22Rv1 (cell line): ENCODE results near the gene KRTDAP.

ENCODE experiments used
- ZFX ChIP-seq: fragments of 450-650 bp; IDR thresholded peaks from 2 replicates; pipeline ENCODE4 v1.6.1; 2017; ENCODE audit warnings: antibody characterized with exemption, borderline replicate concordance
- TF ChIP-seq, protein P1 (sequence below): fragments of 450-650 bp; IDR thresholded peaks from 2 replicates; pipeline ENCODE4 v1.5.1; 2017; ENCODE audit warnings: mild to moderate bottlenecking

DNA sequence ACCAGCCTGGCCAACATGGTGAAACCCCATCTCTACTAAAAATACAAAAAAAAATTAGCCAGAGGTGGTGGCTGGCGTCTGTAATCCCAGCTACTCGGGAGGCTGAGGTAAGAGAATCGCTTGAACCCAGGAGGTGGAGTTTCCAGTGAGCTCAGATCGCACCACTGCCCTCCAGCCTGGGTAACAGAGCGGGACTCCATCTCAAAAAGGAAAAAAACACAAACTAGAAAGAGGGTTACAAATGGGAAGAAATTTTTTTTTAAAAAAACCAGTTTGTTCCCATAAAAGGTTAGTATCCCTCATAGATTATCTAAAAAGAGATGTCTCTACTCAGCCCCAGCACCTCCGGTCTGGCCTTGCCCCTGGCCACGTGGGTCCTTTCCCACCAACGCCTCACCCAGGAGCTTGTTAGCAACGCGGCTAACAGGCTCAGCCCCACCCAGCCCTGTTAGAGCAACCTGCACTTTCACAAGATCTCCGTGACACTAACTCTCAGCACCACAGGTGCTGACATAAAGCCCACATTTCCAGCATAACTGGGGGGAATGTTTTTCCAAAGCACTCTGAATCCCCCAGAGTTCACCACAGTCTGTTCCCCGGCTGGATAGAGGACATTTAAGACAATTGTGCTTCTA is 18.9 kb upstream of the KRTDAP start:
- TF ChIP-seq, protein P1, sequence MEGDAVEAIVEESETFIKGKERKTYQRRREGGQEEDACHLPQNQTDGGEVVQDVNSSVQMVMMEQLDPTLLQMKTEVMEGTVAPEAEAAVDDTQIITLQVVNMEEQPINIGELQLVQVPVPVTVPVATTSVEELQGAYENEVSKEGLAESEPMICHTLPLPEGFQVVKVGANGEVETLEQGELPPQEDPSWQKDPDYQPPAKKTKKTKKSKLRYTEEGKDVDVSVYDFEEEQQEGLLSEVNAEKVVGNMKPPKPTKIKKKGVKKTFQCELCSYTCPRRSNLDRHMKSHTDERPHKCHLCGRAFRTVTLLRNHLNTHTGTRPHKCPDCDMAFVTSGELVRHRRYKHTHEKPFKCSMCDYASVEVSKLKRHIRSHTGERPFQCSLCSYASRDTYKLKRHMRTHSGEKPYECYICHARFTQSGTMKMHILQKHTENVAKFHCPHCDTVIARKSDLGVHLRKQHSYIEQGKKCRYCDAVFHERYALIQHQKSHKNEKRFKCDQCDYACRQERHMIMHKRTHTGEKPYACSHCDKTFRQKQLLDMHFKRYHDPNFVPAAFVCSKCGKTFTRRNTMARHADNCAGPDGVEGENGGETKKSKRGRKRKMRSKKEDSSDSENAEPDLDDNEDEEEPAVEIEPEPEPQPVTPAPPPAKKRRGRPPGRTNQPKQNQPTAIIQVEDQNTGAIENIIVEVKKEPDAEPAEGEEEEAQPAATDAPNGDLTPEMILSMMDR, result no peak
- no peak for TF ChIP-seq ZFX
